WTC11 (cell line): Measurements from ENCODE around the gene KLHL26. TPM values are rescaled to one million over a fixed set of nuclear protein-coding genes. Genes with fewer than 3 reads are reported as not detected.

ENCODE experiments used
- ATAC-seq: fragments of 200-7000 bp; cut with Tn5 transposase; 2 replicates; pipeline ENCODE4 v1.10.0; 2021; ENCODE audit warnings: mild to moderate bottlenecking, moderate library complexity
- CTCF ChIA-PET: fragments of 300-600 bp; sonication (Branson Sonifier 250); formaldehyde crosslinking; loops from one replicate; lab custom pipeline; 2021; ENCODE audit warnings: antibody characterized with exemption; lab: Charles Lee
- POLR2A ChIA-PET: fragments of 350-600 bp; sonication (Branson Sonifier 250); formaldehyde crosslinking; loops from one replicate; lab custom pipeline; 2021; ENCODE audit warnings: antibody characterized with exemption; lab: Charles Lee
- DNase-seq: peaks from one replicate; pipeline ENCODE4 v3.0.0; 2021; ENCODE audit warnings: low spot score
- H3K27ac Mint-ChIP-seq: 2 replicates; pipeline ENCODE4 v1.8.0; 2021; ENCODE audit warnings: mixed read lengths
- H3K27me3 Mint-ChIP-seq: 2 replicates; pipeline ENCODE4 v1.8.0; 2021; ENCODE audit warnings: low read depth, mild to moderate bottlenecking, moderate library complexity, mixed read lengths
- H3K36me3 Mint-ChIP-seq: 2 replicates; pipeline ENCODE4 v1.8.0; 2021; ENCODE audit warnings: mixed read lengths
- H3K4me1 Mint-ChIP-seq: 2 replicates; pipeline ENCODE4 v1.8.0; 2022; ENCODE audit warnings: mixed read lengths
- H3K4me3 Mint-ChIP-seq: 2 replicates; pipeline ENCODE4 v1.8.0; 2021; ENCODE audit warnings: mild to moderate bottlenecking, moderate library complexity, mixed read lengths
- H3K9me3 Mint-ChIP-seq: 2 replicates; pipeline ENCODE4 v1.8.0; 2021; ENCODE audit warnings: mixed read lengths
- GABPB1 ChIP-seq: sonication (generic); formaldehyde crosslinking; IDR thresholded peaks from 2 replicates; pipeline ENCODE4 v1.8.1; 2023; ENCODE audit warnings: mild to moderate bottlenecking, missing genetic modification reagents
- GTF2I ChIP-seq: fragments of 250-450 bp; sonication (Bioruptor Pico); conservative IDR thresholded peaks from 2 replicates; pipeline ENCODE4 v1.4.0; 2021; ENCODE audit warnings: mild to moderate bottlenecking
- HMGA2 ChIP-seq: fragments of 250-450 bp; sonication (Bioruptor Pico); IDR thresholded peaks from 2 replicates; pipeline ENCODE4 v1.4.0; 2021; ENCODE audit warnings: mild to moderate bottlenecking, moderate library complexity
- IRF2 ChIP-seq: sonication (generic); formaldehyde crosslinking; IDR thresholded peaks from 2 replicates; pipeline ENCODE4 v1.8.0; 2022; ENCODE audit warnings: low read depth, missing genetic modification reagents, borderline replicate concordance
- PRRX2 ChIP-seq: fragments of 250-450 bp; sonication (Bioruptor Pico); IDR thresholded peaks from 2 replicates; pipeline ENCODE4 v1.8.0; 2021; ENCODE audit warnings: mild to moderate bottlenecking
- SMAD3 ChIP-seq: sonication (generic); formaldehyde crosslinking; IDR thresholded peaks from 2 replicates; pipeline ENCODE4 v1.8.0; 2022; ENCODE audit warnings: missing genetic modification reagents, mild to moderate bottlenecking, borderline replicate concordance
- ZNF317 ChIP-seq: sonication (generic); formaldehyde crosslinking; IDR thresholded peaks from 2 replicates; pipeline ENCODE4 v1.8.1; 2023; ENCODE audit warnings: low read depth, mild to moderate bottlenecking, moderate library complexity, missing genetic modification reagents, borderline replicate concordance
- ZNF671 ChIP-seq: fragments of 250-450 bp; sonication (Bioruptor Pico); IDR thresholded peaks from 2 replicates; pipeline ENCODE4 v1.8.0; 2021; ENCODE audit warnings: mild to moderate bottlenecking
- total RNA-seq: library from RNA; stranded (reverse); gene quantifications from 3 replicates; pipeline ENCODE4 v1.2.3, GENCODE V29; 2021
- TF ChIP-seq, protein P1 (sequence below): sonication (generic); formaldehyde crosslinking; IDR thresholded peaks from 2 replicates; pipeline ENCODE4 v1.8.1; 2022; ENCODE audit warnings: low read depth, missing genetic modification reagents, borderline replicate concordance
- TF ChIP-seq, protein P2 (sequence below): sonication (generic); formaldehyde crosslinking; conservative IDR thresholded peaks from 2 replicates; pipeline ENCODE4 v1.8.1; 2023; ENCODE audit warnings: mild to moderate bottlenecking, low read depth, missing genetic modification reagents, moderate library complexity
- TF ChIP-seq, protein P3 (sequence below): sonication (generic); formaldehyde crosslinking; IDR thresholded peaks from 2 replicates; pipeline ENCODE4 v1.8.1; 2023; ENCODE audit warnings: mild to moderate bottlenecking, missing genetic modification reagents, moderate library complexity
- TF ChIP-seq, protein P4 (sequence below): fragments of 200-600 bp; IDR thresholded peaks from 2 replicates; pipeline ENCODE4 v1.8.0; 2022; ENCODE audit warnings: antibody characterized with exemption
- TF ChIP-seq, protein P5 (sequence below): sonication (generic); formaldehyde crosslinking; IDR thresholded peaks from 2 replicates; pipeline ENCODE4 v1.8.1; 2022; ENCODE audit warnings: mild to moderate bottlenecking, moderate library complexity, missing genetic modification reagents
- TF ChIP-seq, protein P6 (sequence below): fragments of 250-450 bp; sonication (Bioruptor Pico); IDR thresholded peaks from 2 replicates; pipeline ENCODE4 v1.9.0; 2021; ENCODE audit warnings: moderate library complexity, mild to moderate bottlenecking, inconsistent platforms, borderline replicate concordance
- TF ChIP-seq, protein P7 (sequence below): fragments of 250-450 bp; sonication (Bioruptor Pico); IDR thresholded peaks from 2 replicates; pipeline ENCODE4 v1.9.0; 2021; ENCODE audit warnings: mild to moderate bottlenecking
- TF ChIP-seq, protein P8 (sequence below): sonication (generic); formaldehyde crosslinking; IDR thresholded peaks from 2 replicates; pipeline ENCODE4 v1.8.1; 2022; ENCODE audit warnings: missing genetic modification reagents, borderline replicate concordance
- TF ChIP-seq, protein P9 (sequence below): fragments of 250-450 bp; sonication (Bioruptor Pico); conservative IDR thresholded peaks from 2 replicates; pipeline ENCODE4 v1.9.0; 2021; ENCODE audit warnings: mild to moderate bottlenecking

KLHL26 gene
- total RNA-seq, 1 experiment from 2014 or later, result 13.1 TPM

DNA sequence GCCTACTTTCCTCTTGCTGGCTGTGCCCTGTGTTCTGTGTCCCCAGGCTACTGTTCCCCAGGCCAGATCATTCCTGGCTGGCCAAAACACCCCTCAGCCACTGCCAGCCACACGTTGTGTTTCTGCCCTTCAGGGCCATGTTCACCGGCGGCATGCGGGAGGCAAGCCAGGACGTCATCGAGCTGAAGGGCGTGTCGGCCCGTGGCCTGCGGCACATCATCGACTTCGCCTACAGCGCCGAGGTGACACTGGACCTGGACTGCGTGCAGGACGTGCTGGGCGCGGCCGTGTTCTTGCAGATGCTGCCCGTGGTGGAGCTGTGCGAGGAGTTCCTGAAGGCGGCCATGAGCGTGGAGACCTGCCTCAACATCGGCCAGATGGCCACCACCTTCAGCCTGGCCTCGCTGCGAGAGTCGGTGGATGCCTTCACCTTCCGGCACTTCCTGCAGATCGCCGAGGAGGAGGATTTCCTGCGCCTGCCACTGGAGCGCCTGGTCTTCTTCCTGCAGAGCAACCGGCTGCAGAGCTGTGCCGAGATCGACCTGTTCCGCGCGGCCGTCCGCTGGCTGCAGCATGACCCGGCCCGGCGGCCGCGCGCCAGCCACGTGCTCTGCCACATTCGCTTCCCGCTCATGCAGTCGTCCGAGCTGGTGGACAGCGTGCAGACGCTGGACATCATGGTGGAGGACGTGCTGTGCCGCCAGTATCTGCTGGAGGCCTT lies 30.9 kb downstream of the KLHL26 start:
- Mint-ChIP-seq H3K27me3 (no peaks in the 10 kb centered on the region), H3K27ac (peak overlapping the region; percentile 65; the same call in 1 of the 2 replicates), H3K36me3 (peaks cover 8% of the 10 kb centered on the region; the same call in 1 of the 2 replicates), H3K4me1 (peaks cover 7% of the 10 kb centered on the region), H3K9me3 (no peaks in the 10 kb centered on the region), H3K4me3 (no peak overlapping the region)
- TF ChIP-seq, protein P1, sequence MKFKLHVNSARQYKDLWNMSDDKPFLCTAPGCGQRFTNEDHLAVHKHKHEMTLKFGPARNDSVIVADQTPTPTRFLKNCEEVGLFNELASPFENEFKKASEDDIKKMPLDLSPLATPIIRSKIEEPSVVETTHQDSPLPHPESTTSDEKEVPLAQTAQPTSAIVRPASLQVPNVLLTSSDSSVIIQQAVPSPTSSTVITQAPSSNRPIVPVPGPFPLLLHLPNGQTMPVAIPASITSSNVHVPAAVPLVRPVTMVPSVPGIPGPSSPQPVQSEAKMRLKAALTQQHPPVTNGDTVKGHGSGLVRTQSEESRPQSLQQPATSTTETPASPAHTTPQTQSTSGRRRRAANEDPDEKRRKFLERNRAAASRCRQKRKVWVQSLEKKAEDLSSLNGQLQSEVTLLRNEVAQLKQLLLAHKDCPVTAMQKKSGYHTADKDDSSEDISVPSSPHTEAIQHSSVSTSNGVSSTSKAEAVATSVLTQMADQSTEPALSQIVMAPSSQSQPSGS, result no peak
- TF ChIP-seq ZNF671 (CRISPR knock-in tag) (no peak), GABPB1 (no peak), SMAD3 (no peak), GTF2I (CRISPR knock-in tag) (no peak), HMGA2 (CRISPR knock-in tag) (no peak), ZNF317 (CRISPR knock-in tag) (no peak)
- TF ChIP-seq, protein P2, sequence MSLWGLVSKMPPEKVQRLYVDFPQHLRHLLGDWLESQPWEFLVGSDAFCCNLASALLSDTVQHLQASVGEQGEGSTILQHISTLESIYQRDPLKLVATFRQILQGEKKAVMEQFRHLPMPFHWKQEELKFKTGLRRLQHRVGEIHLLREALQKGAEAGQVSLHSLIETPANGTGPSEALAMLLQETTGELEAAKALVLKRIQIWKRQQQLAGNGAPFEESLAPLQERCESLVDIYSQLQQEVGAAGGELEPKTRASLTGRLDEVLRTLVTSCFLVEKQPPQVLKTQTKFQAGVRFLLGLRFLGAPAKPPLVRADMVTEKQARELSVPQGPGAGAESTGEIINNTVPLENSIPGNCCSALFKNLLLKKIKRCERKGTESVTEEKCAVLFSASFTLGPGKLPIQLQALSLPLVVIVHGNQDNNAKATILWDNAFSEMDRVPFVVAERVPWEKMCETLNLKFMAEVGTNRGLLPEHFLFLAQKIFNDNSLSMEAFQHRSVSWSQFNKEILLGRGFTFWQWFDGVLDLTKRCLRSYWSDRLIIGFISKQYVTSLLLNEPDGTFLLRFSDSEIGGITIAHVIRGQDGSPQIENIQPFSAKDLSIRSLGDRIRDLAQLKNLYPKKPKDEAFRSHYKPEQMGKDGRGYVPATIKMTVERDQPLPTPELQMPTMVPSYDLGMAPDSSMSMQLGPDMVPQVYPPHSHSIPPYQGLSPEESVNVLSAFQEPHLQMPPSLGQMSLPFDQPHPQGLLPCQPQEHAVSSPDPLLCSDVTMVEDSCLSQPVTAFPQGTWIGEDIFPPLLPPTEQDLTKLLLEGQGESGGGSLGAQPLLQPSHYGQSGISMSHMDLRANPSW (CRISPR knock-in tag), result no peak
- TF ChIP-seq, protein P3, sequence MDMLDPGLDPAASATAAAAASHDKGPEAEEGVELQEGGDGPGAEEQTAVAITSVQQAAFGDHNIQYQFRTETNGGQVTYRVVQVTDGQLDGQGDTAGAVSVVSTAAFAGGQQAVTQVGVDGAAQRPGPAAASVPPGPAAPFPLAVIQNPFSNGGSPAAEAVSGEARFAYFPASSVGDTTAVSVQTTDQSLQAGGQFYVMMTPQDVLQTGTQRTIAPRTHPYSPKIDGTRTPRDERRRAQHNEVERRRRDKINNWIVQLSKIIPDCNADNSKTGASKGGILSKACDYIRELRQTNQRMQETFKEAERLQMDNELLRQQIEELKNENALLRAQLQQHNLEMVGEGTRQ (CRISPR knock-in tag), result no peak
- TF ChIP-seq, protein P4, sequence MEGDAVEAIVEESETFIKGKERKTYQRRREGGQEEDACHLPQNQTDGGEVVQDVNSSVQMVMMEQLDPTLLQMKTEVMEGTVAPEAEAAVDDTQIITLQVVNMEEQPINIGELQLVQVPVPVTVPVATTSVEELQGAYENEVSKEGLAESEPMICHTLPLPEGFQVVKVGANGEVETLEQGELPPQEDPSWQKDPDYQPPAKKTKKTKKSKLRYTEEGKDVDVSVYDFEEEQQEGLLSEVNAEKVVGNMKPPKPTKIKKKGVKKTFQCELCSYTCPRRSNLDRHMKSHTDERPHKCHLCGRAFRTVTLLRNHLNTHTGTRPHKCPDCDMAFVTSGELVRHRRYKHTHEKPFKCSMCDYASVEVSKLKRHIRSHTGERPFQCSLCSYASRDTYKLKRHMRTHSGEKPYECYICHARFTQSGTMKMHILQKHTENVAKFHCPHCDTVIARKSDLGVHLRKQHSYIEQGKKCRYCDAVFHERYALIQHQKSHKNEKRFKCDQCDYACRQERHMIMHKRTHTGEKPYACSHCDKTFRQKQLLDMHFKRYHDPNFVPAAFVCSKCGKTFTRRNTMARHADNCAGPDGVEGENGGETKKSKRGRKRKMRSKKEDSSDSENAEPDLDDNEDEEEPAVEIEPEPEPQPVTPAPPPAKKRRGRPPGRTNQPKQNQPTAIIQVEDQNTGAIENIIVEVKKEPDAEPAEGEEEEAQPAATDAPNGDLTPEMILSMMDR, result no peak
- TF ChIP-seq, protein P5, sequence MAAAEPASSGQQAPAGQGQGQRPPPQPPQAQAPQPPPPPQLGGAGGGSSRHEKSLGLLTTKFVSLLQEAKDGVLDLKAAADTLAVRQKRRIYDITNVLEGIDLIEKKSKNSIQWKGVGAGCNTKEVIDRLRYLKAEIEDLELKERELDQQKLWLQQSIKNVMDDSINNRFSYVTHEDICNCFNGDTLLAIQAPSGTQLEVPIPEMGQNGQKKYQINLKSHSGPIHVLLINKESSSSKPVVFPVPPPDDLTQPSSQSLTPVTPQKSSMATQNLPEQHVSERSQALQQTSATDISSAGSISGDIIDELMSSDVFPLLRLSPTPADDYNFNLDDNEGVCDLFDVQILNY (CRISPR knock-in tag), result no peak
- ChIA-PET CTCF (interaction anchor here (0.9 kb wide), 1 partner anchor 198 kb away, joined by 4 read pairs; no protein-coding TSS in a partner anchor), POLR2A (no interaction called here)
- ATAC-seq (no peak), DNase-seq (no peak)

DNA sequence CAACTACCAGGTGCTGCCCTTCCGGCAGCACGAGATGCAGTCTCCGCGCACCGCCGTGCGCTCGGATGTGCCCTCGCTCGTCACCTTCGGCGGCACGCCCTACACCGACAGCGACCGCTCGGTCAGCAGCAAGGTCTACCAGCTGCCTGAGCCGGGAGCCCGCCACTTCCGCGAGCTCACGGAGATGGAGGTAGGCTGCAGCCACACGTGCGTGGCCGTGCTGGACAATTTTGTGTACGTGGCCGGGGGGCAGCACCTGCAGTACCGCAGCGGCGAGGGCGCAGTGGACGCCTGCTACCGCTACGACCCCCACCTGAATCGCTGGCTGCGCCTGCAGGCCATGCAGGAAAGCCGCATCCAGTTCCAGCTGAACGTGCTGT lies 31.4 kb downstream of the KLHL26 start:
- ChIA-PET CTCF (no interaction called here), POLR2A (no interaction called here)
- H3K36me3 Mint-ChIP-seq, result peaks cover 8% of the 10 kb centered on the region; the same call in 1 of the 2 replicates
- H3K9me3 Mint-ChIP-seq, result no peaks in the 10 kb centered on the region
- H3K27ac Mint-ChIP-seq, result no peak overlapping the region
- H3K4me3 Mint-ChIP-seq, result no peak overlapping the region
- peaks cover 6% of the 10 kb centered on the region for H3K4me1 Mint-ChIP-seq
- DNase-seq, result no peak
- no peak for ATAC-seq
- no peaks in the 10 kb centered on the region for H3K27me3 Mint-ChIP-seq
- TF ChIP-seq, protein P6, sequence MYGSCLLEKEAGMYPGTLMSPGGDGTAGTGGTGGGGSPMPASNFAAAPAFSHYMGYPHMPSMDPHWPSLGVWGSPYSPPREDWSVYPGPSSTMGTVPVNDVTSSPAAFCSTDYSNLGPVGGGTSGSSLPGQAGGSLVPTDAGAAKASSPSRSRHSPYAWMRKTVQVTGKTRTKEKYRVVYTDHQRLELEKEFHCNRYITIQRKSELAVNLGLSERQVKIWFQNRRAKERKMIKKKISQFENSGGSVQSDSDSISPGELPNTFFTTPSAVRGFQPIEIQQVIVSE (CRISPR knock-in tag), result no peak
- TF ChIP-seq, protein P7, sequence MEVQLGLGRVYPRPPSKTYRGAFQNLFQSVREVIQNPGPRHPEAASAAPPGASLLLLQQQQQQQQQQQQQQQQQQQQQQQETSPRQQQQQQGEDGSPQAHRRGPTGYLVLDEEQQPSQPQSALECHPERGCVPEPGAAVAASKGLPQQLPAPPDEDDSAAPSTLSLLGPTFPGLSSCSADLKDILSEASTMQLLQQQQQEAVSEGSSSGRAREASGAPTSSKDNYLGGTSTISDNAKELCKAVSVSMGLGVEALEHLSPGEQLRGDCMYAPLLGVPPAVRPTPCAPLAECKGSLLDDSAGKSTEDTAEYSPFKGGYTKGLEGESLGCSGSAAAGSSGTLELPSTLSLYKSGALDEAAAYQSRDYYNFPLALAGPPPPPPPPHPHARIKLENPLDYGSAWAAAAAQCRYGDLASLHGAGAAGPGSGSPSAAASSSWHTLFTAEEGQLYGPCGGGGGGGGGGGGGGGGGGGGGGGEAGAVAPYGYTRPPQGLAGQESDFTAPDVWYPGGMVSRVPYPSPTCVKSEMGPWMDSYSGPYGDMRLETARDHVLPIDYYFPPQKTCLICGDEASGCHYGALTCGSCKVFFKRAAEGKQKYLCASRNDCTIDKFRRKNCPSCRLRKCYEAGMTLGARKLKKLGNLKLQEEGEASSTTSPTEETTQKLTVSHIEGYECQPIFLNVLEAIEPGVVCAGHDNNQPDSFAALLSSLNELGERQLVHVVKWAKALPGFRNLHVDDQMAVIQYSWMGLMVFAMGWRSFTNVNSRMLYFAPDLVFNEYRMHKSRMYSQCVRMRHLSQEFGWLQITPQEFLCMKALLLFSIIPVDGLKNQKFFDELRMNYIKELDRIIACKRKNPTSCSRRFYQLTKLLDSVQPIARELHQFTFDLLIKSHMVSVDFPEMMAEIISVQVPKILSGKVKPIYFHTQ (CRISPR knock-in tag), result no peak
- TF ChIP-seq, protein P8, sequence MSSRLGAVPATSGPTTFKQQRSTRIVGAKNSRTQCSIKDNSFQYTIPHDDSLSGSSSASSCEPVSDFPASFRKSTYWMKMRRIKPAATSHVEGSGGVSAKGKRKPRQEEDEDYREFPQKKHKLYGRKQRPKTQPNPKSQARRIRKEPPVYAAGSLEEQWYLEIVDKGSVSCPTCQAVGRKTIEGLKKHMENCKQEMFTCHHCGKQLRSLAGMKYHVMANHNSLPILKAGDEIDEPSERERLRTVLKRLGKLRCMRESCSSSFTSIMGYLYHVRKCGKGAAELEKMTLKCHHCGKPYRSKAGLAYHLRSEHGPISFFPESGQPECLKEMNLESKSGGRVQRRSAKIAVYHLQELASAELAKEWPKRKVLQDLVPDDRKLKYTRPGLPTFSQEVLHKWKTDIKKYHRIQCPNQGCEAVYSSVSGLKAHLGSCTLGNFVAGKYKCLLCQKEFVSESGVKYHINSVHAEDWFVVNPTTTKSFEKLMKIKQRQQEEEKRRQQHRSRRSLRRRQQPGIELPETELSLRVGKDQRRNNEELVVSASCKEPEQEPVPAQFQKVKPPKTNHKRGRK (CRISPR knock-in tag), result no peak
- TF ChIP-seq IRF2 (CRISPR knock-in tag) (no peak), PRRX2 (CRISPR knock-in tag) (no peak), SMAD3 (no peak)
- TF ChIP-seq, protein P9, sequence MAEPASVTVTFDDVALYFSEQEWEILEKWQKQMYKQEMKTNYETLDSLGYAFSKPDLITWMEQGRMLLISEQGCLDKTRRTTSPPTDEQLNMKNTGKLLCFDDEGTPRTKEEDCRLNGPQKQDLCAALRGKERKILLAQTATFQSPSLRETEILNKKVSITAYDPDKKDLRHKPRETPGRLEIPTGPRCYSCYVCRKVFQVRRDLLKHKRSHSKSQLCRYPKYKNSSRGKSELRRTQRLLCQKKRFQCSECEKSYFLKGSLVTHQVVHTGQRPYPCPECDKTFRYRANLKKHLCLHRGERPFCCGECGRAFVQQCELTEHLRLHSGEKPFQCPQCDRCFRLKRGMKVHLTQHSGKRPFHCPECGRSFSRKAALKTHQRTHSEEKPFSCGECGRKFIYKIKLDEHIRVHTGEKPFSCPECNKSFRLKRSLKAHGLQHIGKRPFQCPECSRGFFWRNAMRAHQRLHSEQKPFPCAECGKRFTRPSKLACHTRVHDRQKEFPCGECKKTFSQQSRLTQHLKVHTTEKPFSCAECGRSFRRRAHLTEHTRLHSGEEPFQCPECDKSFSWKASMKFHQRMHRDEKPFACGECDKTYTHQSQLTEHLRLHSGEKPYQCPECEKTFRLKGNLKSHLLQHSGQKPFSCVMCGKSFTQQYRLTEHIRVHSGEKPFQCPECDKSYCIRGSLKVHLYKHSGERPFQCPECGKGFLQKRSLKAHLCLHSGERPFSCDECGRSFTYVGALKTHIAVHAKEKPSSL, result no peak
